Ishikawa (cell line): ENCODE data around the gene ARMH4.

Experiments used
- EGR1 ChIP-seq: IDR thresholded peaks from 2 replicates; pipeline ENCODE4 v1.6.1; 2012
- EP300 ChIP-seq: IDR thresholded peaks from 2 replicates; pipeline ENCODE4 v1.6.1; 2012; ENCODE audit warnings: borderline replicate concordance
- FOXM1 ChIP-seq: IDR thresholded peaks from 2 replicates; pipeline ENCODE4 v1.6.1; 2012; ENCODE audit warnings: low read depth, borderline replicate concordance
- RAD21 ChIP-seq: IDR thresholded peaks from 2 replicates; pipeline ENCODE4 v1.6.1; 2012; ENCODE audit warnings: low read depth
- REST ChIP-seq: IDR thresholded peaks from 2 replicates; pipeline ENCODE4 v1.6.1; 2012; ENCODE audit warnings: low read depth, mild to moderate bottlenecking
- TAF1 ChIP-seq: IDR thresholded peaks from 2 replicates; pipeline ENCODE4 v1.6.1; 2012; ENCODE audit warnings: low read depth, mild to moderate bottlenecking
- TCF12 ChIP-seq: IDR thresholded peaks from 2 replicates; pipeline ENCODE4 v1.6.1; 2012; ENCODE audit warnings: low read depth
- YY1 ChIP-seq: IDR thresholded peaks from 2 replicates; pipeline ENCODE4 v1.6.1; 2012; ENCODE audit warnings: low read depth

- TF ChIP-seq EP300 (peak; percentile 55; the same call in 1 of the 2 replicates), RAD21 (no peak), FOXM1 (no peak), REST (no peak), EGR1 (no peak), YY1 (peak; percentile 55; the same call in 1 of the 2 replicates), TAF1 (no peak), TCF12 (peak; percentile 76)
These were observed 69.4 kb downstream of the ARMH4 start for GRCh38 chr14:58082491-58083098.
